DND-41 (cell line): Measurements from ENCODE around the gene RHD.
"Not testable (repeated sequence)": the region's sequence is repeated elsewhere in the genome, so short reads cannot be mapped to it uniquely, and the experiment has no call there.

ENCODE experiments used
- EZH2 ChIP-seq: IDR thresholded peaks from 3 replicates; pipeline ENCODE4 v1.6.1; 2012; ENCODE audit warnings: borderline replicate concordance, low read depth, mild to moderate bottlenecking, moderate library complexity, low read length, inconsistent platforms; ENCODE audit not compliant: severe bottlenecking
- TF ChIP-seq, protein P1 (sequence below): IDR thresholded peaks from 2 replicates; pipeline ENCODE4 v1.5.1; 2012; ENCODE audit warnings: borderline replicate concordance, low read length, moderate library complexity, mild to moderate bottlenecking; ENCODE audit not compliant: poor library complexity, severe bottlenecking; ENCODE audit errors: extremely low read depth

- TF ChIP-seq, protein P1, sequence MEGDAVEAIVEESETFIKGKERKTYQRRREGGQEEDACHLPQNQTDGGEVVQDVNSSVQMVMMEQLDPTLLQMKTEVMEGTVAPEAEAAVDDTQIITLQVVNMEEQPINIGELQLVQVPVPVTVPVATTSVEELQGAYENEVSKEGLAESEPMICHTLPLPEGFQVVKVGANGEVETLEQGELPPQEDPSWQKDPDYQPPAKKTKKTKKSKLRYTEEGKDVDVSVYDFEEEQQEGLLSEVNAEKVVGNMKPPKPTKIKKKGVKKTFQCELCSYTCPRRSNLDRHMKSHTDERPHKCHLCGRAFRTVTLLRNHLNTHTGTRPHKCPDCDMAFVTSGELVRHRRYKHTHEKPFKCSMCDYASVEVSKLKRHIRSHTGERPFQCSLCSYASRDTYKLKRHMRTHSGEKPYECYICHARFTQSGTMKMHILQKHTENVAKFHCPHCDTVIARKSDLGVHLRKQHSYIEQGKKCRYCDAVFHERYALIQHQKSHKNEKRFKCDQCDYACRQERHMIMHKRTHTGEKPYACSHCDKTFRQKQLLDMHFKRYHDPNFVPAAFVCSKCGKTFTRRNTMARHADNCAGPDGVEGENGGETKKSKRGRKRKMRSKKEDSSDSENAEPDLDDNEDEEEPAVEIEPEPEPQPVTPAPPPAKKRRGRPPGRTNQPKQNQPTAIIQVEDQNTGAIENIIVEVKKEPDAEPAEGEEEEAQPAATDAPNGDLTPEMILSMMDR, result not testable (repeated sequence)
- TF ChIP-seq EZH2, result not testable (repeated sequence)
Measured at GRCh38 chr1:25309085-25309484, 36.8 kb downstream of the RHD start.
